ENCODE data around the gene ARVCF. TPM values are rescaled to one million over a fixed set of nuclear protein-coding genes. Genes with fewer than 3 reads are reported as not detected.
A peak's percentile ranks its signal among the peaks of the same experiment; 100 is the strongest.

The ARVCF gene
- total and polyA plus RNA-seq, 9 of the 15 experiments (the other 6 are each of a cell fraction or from before 2014, with no cell fraction given), result 0.03 to 97.4 (median 15.6) TPM

DNA sequence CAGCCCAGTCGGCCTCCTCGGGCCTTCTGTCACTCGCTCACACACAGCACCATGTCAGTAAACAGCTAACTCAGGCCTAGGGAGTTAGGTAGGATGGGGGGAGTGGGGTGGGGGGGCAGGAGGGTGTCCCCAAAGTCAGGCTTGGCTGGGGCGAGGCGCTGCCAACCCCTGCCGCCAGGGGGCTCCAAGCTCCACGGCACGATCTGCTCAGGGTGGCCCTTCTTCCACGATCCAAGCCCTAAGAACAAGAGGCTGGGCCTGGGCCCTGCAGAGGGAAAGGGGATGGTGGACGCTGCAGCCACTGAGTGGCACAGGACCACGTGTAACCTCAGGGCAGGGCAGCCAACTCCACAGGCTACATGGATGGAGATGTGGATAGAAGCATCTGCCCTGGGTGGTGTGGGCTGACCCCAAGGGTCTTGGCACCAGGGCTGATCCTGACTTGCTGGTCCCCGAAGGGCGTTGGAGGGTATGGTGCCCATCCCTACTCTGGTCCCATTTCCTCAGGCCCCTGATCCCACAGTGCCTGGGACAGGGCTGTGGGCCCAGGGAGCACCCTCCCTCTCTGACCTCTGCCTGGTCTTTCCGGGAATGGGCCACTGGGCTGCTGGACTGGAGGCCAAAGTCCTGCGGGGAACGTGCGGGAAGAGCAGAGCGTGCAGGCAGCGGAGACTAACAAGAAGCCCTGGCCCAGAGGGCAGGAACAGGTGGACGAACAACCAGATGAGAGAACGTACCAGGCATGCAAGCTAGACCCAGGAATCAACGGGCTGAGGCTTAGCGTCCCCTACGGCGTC, 45.9 kb downstream of the ARVCF start (continued):
- TF ChIP-seq MED1 (CRISPR knock-in tag; IDR thresholded peaks at IDR 0.05; ENCODE audit: borderline replicate concordance) (no peak), E4F1 (CRISPR knock-in tag; IDR thresholded peaks at IDR 0.05; ENCODE audit: borderline replicate concordance) (no peak), ZNF232 (CRISPR knock-in tag; IDR thresholded peaks at IDR 0.05) (no peak), IRF2 (CRISPR knock-in tag; IDR thresholded peaks at IDR 0.05) (no peak), SMC3 (conservative IDR thresholded peaks at IDR 0.05; ENCODE audit: insufficient read depth, low read depth, low read length) (peak; percentile 100), FOXJ2 (tag; IDR thresholded peaks at IDR 0.05) (no peak), RFX1 (IDR thresholded peaks at IDR 0.05) (no peak), ZNF197 (CRISPR knock-in tag; IDR thresholded peaks at IDR 0.05; ENCODE audit: low read depth) (no peak), HDAC8 (tag; IDR thresholded peaks at IDR 0.05) (no peak), MLX (CRISPR knock-in tag; conservative IDR thresholded peaks at IDR 0.05) (peak in 1 of 2 experiments; percentile 96; a peak in 2 of 4 replicates), MYC (IDR thresholded peaks at IDR 0.05; ENCODE audit: low read depth, low read length) (peak; percentile 87), MYC (CRISPR knock-in tag; IDR thresholded peaks at IDR 0.05; ENCODE audit: borderline replicate concordance, low read depth) (0 out of 2 replicates have a peak, but pooled peaks have one; percentile 77), THRA (IDR thresholded peaks at IDR 0.05) (no peak), ZNF133 (CRISPR knock-in tag; IDR thresholded peaks at IDR 0.05) (peak; percentile 84; the same call in 1 of the 2 replicates), MCM2 (IDR thresholded peaks at IDR 0.05; ENCODE audit: low read depth) (no peak), CBX3 (IDR thresholded peaks at IDR 0.05; ENCODE audit: borderline replicate concordance in 1 of 2, low read length in 2 of 2) (peak; percentile 22 to 66; a peak in 2 of 3 replicates)
- TF ChIP-seq, protein P1, sequence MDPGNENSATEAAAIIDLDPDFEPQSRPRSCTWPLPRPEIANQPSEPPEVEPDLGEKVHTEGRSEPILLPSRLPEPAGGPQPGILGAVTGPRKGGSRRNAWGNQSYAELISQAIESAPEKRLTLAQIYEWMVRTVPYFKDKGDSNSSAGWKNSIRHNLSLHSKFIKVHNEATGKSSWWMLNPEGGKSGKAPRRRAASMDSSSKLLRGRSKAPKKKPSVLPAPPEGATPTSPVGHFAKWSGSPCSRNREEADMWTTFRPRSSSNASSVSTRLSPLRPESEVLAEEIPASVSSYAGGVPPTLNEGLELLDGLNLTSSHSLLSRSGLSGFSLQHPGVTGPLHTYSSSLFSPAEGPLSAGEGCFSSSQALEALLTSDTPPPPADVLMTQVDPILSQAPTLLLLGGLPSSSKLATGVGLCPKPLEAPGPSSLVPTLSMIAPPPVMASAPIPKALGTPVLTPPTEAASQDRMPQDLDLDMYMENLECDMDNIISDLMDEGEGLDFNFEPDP (CRISPR knock-in tag; IDR thresholded peaks at IDR 0.05), result 0 out of 2 replicates have a peak, but pooled peaks have one; percentile 75
- TF ChIP-seq, protein P2, sequence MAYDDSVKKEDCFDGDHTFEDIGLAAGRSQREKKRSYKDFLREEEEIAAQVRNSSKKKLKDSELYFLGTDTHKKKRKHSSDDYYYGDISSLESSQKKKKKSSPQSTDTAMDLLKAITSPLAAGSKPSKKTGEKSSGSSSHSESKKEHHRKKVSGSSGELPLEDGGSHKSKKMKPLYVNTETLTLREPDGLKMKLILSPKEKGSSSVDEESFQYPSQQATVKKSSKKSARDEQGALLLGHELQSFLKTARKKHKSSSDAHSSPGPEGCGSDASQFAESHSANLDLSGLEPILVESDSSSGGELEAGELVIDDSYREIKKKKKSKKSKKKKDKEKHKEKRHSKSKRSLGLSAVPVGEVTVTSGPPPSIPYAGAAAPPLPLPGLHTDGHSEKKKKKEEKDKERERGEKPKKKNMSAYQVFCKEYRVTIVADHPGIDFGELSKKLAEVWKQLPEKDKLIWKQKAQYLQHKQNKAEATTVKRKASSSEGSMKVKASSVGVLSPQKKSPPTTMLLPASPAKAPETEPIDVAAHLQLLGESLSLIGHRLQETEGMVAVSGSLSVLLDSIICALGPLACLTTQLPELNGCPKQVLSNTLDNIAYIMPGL (CRISPR knock-in tag; IDR thresholded peaks at IDR 0.05), result peak; percentile 48

Measured in K562 (cell line).